HUDEP-2 (cell line): ENCODE measurements around the gene CNST.
"Not testable (repeated sequence)": the region's sequence is repeated elsewhere in the genome, so short reads cannot be mapped to it uniquely, and the experiment has no call there.

Experiments used
- DNase-seq, 76 experiments: peaks; one replicate each; lab custom pipeline; 2025; ENCODE audit not compliant: unreplicated experiment in 76 of 76; lab: John Stamatoyannopoulos, UW

CNST gene

DNA sequence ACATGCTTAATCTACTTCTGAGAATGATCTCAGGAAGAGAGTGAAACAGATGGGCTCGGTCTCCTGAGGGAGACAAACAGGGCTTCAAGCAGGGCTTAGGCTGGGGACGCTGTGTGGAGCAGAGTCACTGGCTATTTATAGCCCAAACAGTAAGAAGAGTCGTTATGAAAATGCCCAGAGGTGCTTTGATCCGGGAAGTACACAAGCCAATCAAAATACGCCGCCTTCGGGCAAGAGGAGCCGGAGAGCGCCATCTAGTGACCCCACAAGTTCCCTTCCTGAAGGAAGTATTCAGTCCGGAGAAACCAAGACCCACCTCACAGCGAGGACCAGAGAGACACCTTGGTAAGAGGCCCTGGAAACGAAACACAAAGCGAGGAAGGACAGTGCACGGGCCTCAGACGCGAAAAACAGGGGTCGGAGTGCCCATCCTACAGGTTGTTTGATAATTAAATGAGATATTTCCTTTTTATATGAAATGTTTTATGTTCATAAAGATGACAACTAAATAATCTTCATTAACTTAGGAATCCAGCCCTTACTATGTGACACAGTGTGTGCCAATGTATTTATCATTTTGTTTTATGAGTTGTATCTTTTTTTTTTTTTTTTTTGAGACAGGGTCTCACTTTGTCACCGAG lies 133.0 kb downstream of the CNST start:
- DNase-seq, result peak in 74 of 76 experiments; percentile 14 to 79 (median 56)

- DNase-seq, result no peak
Observed at GRCh38 chr1:246703581-246703980, 137.3 kb downstream of the CNST start.

- DNase-seq, result no peak
Observed at GRCh38 chr1:246705368-246705767, 139.1 kb downstream of the CNST start.

GRCh38 chr1:246708166-246708565 lies 141.9 kb downstream of the CNST start:
- DNase-seq, result no peak

DNA sequence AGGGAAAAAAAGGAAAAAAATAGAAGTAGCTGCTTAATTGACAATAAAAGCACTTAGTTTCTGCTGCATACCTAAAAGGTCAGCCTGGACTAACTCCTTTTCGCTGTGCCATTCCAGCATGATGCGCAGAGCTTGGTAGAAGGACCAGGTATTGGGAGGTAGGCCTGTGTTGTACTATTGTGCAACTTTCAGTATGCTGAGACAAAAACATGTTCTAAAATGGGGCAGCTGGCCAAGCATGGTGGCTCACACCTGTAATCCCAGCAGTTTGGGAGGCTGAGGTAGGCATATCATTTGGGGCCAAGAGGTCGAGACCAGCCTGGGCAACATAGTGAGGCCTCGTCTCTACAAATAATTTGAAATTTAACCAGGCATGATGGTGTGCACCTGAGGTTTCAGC lies 142.9 kb downstream of the CNST start:
- DNase-seq, result no peak

DNA sequence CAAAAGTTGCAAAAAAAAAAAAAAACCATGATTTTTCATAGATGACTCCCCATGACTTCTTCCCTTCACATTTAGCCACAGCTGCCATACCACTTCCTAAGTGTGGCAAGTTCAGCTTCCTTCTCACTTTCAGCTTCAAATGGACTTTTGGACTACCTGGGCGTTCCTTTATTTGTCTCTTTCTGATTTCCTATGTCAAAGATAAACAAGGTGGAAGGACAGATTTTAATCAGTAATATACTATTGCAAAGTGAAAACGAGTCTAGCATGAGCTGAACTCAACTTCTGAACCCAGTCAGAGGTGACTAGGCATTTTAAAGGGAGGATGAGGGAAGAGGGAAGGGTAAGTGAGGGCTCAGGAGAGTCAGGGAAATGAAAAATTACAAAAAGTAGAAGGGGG lies 143.6 kb downstream of the CNST start:
- no peak for DNase-seq

GRCh38 chr1:246711548-246712003 lies 145.3 kb downstream of the CNST start:
- no peak for DNase-seq

- DNase-seq, result not testable (repeated sequence)
Observed at GRCh38 chr1:246712428-246712827, 146.2 kb downstream of the CNST start.
